ENCODE results near the gene KIF19.
"Not testable (repeated sequence)": the region's sequence is repeated elsewhere in the genome, so short reads cannot be mapped to it uniquely, and the experiment has no call there.

The KIF19 gene

GRCh38 chr17:74325743-74326379, at the start of gene KIF19:
Gene KIF19, plus strand, starts transcription at chr17:74326226. Its CDS starts 124 bp downstream, at chr17:74326350.
- peak; percentile 27 for DNase-seq (ENCODE audit: low read depth)

- DNase-seq (ENCODE audit: low read depth): no peak
These were observed 49.5 kb upstream of the KIF19 start for GRCh38 chr17:74276541-74277009.

- DNase-seq (ENCODE audit: low read depth): no peak
These were observed 48.1 kb upstream of the KIF19 start for GRCh38 chr17:74277935-74278334.

- not testable (repeated sequence) for DNase-seq (ENCODE audit: low read depth)
These were observed 46.4 kb upstream of the KIF19 start for GRCh38 chr17:74279617-74280016.

- peak; percentile 22 for DNase-seq (ENCODE audit: low read depth)
These were observed 45.9 kb upstream of the KIF19 start for GRCh38 chr17:74280093-74280513.

- no peak for DNase-seq (ENCODE audit: low read depth)
These were observed 44.2 kb upstream of the KIF19 start for GRCh38 chr17:74281799-74282198.

- DNase-seq (ENCODE audit: low read depth): not testable (repeated sequence)
These were observed 43.8 kb upstream of the KIF19 start for GRCh38 chr17:74282274-74282586.

- peak; percentile 23 for DNase-seq (ENCODE audit: low read depth)
These were observed 43.2 kb upstream of the KIF19 start for GRCh38 chr17:74282587-74283370.

- no peak for DNase-seq (ENCODE audit: low read depth)
These were observed 42.7 kb upstream of the KIF19 start for GRCh38 chr17:74283371-74283673.

- no peak for DNase-seq (ENCODE audit: low read depth)
These were observed 38.9 kb upstream of the KIF19 start for GRCh38 chr17:74287031-74287602.

GRCh38 chr17:74288785-74289184, 37.2 kb upstream of the KIF19 start:
- no peak for DNase-seq (ENCODE audit: low read depth)

- DNase-seq (ENCODE audit: low read depth): no peak
These were observed 36.3 kb upstream of the KIF19 start for GRCh38 chr17:74289688-74290087.

- DNase-seq (ENCODE audit: low read depth): no peak
These were observed 35.7 kb upstream of the KIF19 start for GRCh38 chr17:74290340-74290739.

GRCh38 chr17:74292495-74292894, 33.5 kb upstream of the KIF19 start:
- DNase-seq (ENCODE audit: low read depth): no peak

GRCh38 chr17:74295625-74296547, 30.1 kb upstream of the KIF19 start:
- DNase-seq (ENCODE audit: low read depth): no peak

- DNase-seq (ENCODE audit: low read depth): no peak
These were observed 29.5 kb upstream of the KIF19 start for GRCh38 chr17:74296548-74296936.

GRCh38 chr17:74297941-74298340, 28.1 kb upstream of the KIF19 start:
- DNase-seq (ENCODE audit: low read depth): no peak

GRCh38 chr17:74298778-74299177, 27.2 kb upstream of the KIF19 start:
- no peak for DNase-seq (ENCODE audit: low read depth)

- no peak for DNase-seq (ENCODE audit: low read depth)
These were observed 26.6 kb upstream of the KIF19 start for GRCh38 chr17:74299226-74300009.

GRCh38 chr17:74303305-74303704, 22.7 kb upstream of the KIF19 start:
- no peak for DNase-seq (ENCODE audit: low read depth)

- no peak for DNase-seq (ENCODE audit: low read depth)
These were observed 21.8 kb upstream of the KIF19 start for GRCh38 chr17:74304184-74304583.

All from stimulated activated CD8-positive, alpha-beta memory T cell treated with anti-CD3 and anti-CD28 coated beads, Interleukin-7, amount 100 ng/mL, for 24 hours (primary cell).